Peyer's patch (tissue), 4 donors: ENCODE data around the gene SEMA3D.

Experiments
- POLR2A ChIP-seq, 2 donors: fragments of 450-650 bp; IDR thresholded peaks; one replicate each; pipeline ENCODE4 v1.5.1; 2017; ENCODE audit warnings: antibody characterized with exemption in 2 of 2, mild to moderate bottlenecking in 2 of 2, moderate library complexity in 2 of 2
- TF ChIP-seq, protein P1 (sequence below), 6 experiments: fragments of 450-650 bp in 4 of 6; fragments of 200-600 bp in 2 of 6; sonication (generic) in 1 of 6; IDR thresholded peaks; one replicate each; pipeline ENCODE4 v1.5.1; 2017 to 2019; ENCODE audit warnings: antibody characterized with exemption in 6 of 6, mild to moderate bottlenecking in 3 of 6, moderate library complexity in 1 of 6

DNA sequence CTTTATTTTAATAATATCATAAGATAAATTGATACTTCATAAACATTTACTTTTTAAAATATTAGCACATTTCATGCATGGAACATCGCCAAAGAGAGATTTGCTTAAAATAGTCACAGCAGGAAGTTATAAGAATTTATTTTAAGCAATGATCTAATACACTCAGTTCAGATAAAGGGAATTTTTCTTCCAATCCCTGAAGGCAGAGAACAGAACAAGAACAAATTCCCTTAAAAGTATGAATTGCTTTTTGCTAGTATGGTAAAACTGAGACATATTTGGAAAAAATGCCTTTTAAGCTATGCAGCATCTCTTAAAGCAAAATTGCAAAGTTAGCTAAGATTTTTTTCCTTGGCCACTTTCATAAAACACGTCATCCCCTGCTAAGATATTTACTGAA lies 91.0 kb downstream of the SEMA3D start:
- TF ChIP-seq, protein P1, sequence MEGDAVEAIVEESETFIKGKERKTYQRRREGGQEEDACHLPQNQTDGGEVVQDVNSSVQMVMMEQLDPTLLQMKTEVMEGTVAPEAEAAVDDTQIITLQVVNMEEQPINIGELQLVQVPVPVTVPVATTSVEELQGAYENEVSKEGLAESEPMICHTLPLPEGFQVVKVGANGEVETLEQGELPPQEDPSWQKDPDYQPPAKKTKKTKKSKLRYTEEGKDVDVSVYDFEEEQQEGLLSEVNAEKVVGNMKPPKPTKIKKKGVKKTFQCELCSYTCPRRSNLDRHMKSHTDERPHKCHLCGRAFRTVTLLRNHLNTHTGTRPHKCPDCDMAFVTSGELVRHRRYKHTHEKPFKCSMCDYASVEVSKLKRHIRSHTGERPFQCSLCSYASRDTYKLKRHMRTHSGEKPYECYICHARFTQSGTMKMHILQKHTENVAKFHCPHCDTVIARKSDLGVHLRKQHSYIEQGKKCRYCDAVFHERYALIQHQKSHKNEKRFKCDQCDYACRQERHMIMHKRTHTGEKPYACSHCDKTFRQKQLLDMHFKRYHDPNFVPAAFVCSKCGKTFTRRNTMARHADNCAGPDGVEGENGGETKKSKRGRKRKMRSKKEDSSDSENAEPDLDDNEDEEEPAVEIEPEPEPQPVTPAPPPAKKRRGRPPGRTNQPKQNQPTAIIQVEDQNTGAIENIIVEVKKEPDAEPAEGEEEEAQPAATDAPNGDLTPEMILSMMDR (IDR thresholded peaks at IDR 0.05): no peak
- no peak for TF ChIP-seq POLR2A (IDR thresholded peaks at IDR 0.05)
